ENCODE results near the gene DNAJC28. TPM values are rescaled to one million over a fixed set of nuclear protein-coding genes. Genes with fewer than 3 reads are reported as not detected.
A peak's percentile ranks its signal among the peaks of the same experiment; 100 is the strongest.

Gene DNAJC28
- total RNA-seq, 1 donor from 2014 or later: 2.1 TPM

DNA sequence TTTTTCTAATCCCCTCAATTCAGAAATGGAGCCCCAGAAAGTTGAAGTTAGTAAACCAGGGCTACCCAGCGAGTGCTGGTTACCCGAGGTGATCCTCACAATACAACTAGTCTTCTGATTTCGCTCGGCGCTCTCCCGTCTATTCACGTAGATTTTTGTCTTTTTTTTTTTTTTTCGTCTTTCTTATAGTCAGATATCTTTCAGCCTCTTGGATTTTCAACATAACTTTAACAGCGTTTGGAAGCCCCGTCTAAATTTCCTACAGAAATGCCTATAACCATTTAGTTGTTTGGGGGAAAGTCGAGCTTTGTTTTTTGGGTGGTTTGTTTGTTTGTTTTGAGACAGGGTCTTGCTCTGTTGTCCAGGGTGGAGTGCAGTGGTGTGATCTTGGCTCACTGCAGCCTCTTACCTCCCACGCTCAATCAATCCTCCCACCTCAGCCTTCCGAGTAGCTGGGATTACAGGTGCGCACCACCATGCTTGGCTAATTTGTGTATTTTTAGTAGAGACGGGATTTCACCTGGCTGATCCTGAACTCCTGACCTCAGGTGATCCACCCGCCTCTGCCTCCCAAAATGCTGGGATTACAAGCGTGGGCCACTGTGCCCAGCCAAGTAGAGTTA is 10.9 kb downstream of the DNAJC28 start:
- H3K4me2 ChIP-seq (ENCODE audit: low read length): peak overlapping the region; percentile 96
- Mint-ChIP-seq H3K36me3 (ENCODE audit: low read depth, unreplicated experiment) (no peaks in the 10 kb centered on the region), H3K4me3 (ENCODE audit: unreplicated experiment) (peak overlapping the region; percentile 95), H3K4me1 (ENCODE audit: low read depth, unreplicated experiment) (peaks cover 11% of the 10 kb centered on the region), H3K27me3 (ENCODE audit: low read depth, unreplicated experiment) (no peaks in the 10 kb centered on the region), H3K9me3 (ENCODE audit: unreplicated experiment) (no peaks in the 10 kb centered on the region), H3K27ac (ENCODE audit: unreplicated experiment) (peak overlapping the region; percentile 97)
- H3K36me3 ChIP-seq (ENCODE audit: insufficient read depth, low read length): no peaks in the 10 kb centered on the region
- FAIRE-seq (no peak), DNase-seq (ENCODE audit: low read depth) (no peak)
- no peak for TF ChIP-seq EZH2 (IDR thresholded peaks at IDR 0.05; ENCODE audit: insufficient read depth, low read length)
- TF ChIP-seq, protein P1, sequence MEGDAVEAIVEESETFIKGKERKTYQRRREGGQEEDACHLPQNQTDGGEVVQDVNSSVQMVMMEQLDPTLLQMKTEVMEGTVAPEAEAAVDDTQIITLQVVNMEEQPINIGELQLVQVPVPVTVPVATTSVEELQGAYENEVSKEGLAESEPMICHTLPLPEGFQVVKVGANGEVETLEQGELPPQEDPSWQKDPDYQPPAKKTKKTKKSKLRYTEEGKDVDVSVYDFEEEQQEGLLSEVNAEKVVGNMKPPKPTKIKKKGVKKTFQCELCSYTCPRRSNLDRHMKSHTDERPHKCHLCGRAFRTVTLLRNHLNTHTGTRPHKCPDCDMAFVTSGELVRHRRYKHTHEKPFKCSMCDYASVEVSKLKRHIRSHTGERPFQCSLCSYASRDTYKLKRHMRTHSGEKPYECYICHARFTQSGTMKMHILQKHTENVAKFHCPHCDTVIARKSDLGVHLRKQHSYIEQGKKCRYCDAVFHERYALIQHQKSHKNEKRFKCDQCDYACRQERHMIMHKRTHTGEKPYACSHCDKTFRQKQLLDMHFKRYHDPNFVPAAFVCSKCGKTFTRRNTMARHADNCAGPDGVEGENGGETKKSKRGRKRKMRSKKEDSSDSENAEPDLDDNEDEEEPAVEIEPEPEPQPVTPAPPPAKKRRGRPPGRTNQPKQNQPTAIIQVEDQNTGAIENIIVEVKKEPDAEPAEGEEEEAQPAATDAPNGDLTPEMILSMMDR (IDR thresholded peaks at IDR 0.05; ENCODE audit: insufficient read depth, low read depth, low read length): no peak
- H3K27ac ChIP-seq (ENCODE audit: low read depth, low read length): peak overlapping the region; percentile 80
- H3K4me3 ChIP-seq (ENCODE audit: insufficient read depth, low read depth, low read length): peak overlapping the region; percentile 84
- peak overlapping the region; percentile 89 for H3K9ac ChIP-seq (ENCODE audit: low read length)
- H3K4me1 ChIP-seq (ENCODE audit: insufficient read depth, low read length): peaks cover 9% of the 10 kb centered on the region
- peak overlapping the region; percentile 76 for H2AFZ ChIP-seq (ENCODE audit: low read depth, low read length)
- H3K27me3 ChIP-seq (ENCODE audit: insufficient read depth, low read length): no peaks in the 10 kb centered on the region
- no peaks in the 10 kb centered on the region for H3K9me3 ChIP-seq (ENCODE audit: insufficient read depth, low read depth, low read length)
- peaks cover 24% of the 10 kb centered on the region for H3K79me2 ChIP-seq (ENCODE audit: insufficient read depth, low read length)
- peaks cover 7% of the 10 kb centered on the region for H4K20me1 ChIP-seq (ENCODE audit: insufficient read depth, low read length)

- Histone ChIP-seq H3K4me1 (ENCODE audit: insufficient read depth, low read length) (peaks cover 9% of the 10 kb centered on the region), H3K27ac (ENCODE audit: low read depth, low read length) (peak within 1 kb of the TSS; percentile 86), H3K4me2 (ENCODE audit: low read length) (peak within 1 kb of the TSS; percentile 96), H3K9me3 (ENCODE audit: insufficient read depth, low read depth, low read length) (no peaks in the 10 kb centered on the region), H3K4me3 (ENCODE audit: insufficient read depth, low read depth, low read length) (peak within 1 kb of the TSS; percentile 91), H3K36me3 (ENCODE audit: insufficient read depth, low read length) (no peaks in the 10 kb centered on the region), H3K27me3 (ENCODE audit: insufficient read depth, low read length) (no peaks in the 10 kb centered on the region), H3K9ac (ENCODE audit: low read length) (peak within 1 kb of the TSS; percentile 94), H4K20me1 (ENCODE audit: insufficient read depth, low read length) (peaks cover 7% of the 10 kb centered on the region), H3K79me2 (ENCODE audit: insufficient read depth, low read length) (peaks cover 28% of the 10 kb centered on the region), H2AFZ (ENCODE audit: low read depth, low read length) (peak within 1 kb of the TSS; percentile 82)
- Mint-ChIP-seq H3K27ac (ENCODE audit: unreplicated experiment) (peak within 1 kb of the TSS; percentile 97), H3K4me1 (ENCODE audit: low read depth, unreplicated experiment) (peaks cover 11% of the 10 kb centered on the region), H3K9me3 (ENCODE audit: unreplicated experiment) (no peaks in the 10 kb centered on the region), H3K36me3 (ENCODE audit: low read depth, unreplicated experiment) (no peaks in the 10 kb centered on the region), H3K27me3 (ENCODE audit: low read depth, unreplicated experiment) (no peaks in the 10 kb centered on the region), H3K4me3 (ENCODE audit: unreplicated experiment) (peak within 1 kb of the TSS; percentile 95)
- DNase-seq (ENCODE audit: low read depth) (peak; percentile 90), FAIRE-seq (no peak)
- TF ChIP-seq, protein P1 (IDR thresholded peaks at IDR 0.05; ENCODE audit: insufficient read depth, low read depth, low read length): peak; percentile 4
- no peak for TF ChIP-seq EZH2 (IDR thresholded peaks at IDR 0.05; ENCODE audit: insufficient read depth, low read length)
Observed at GRCh38 chr21:33479679-33480480, 11.6 kb downstream of the DNAJC28 start, which contains the start of gene TMEM50B. Gene TMEM50B (minus strand): TSS chr21:33479974. CDS start chr21:33468885, 11,089 bp downstream.

Measured in astrocyte (in vitro differentiated cells and primary cell).